Activated T-cell treated with anti-CD3 and anti-CD28 coated beads, Interleukin-2, amount 50 U/mL, for 4 hours (primary cell): ENCODE results near the gene TELO2. TPM values are rescaled to one million over a fixed set of nuclear protein-coding genes. Genes with fewer than 3 reads are reported as not detected.

ENCODE experiments used
- ATAC-seq, 2 donors: fragments of 200-7000 bp; cut with Tn5 transposase; one replicate each; pipeline ENCODE4 v1.10.0; 2021
- DNase-seq: peaks from one replicate; pipeline ENCODE4 v3.0.0-alpha.2; 2020
- H3K27me3 Mint-ChIP-seq: one replicate; pipeline ENCODE4 v1.8.0; 2021; ENCODE audit warnings: low read depth, mixed read lengths
- H3K36me3 Mint-ChIP-seq: one replicate; pipeline ENCODE4 v1.8.0; 2022; ENCODE audit warnings: mixed read lengths; ENCODE audit not compliant: insufficient read depth
- H3K4me1 Mint-ChIP-seq: one replicate; pipeline ENCODE4 v1.8.0; 2021; ENCODE audit warnings: low read depth, mixed read lengths
- H3K4me3 Mint-ChIP-seq: one replicate; pipeline ENCODE4 v1.8.0; 2021; ENCODE audit warnings: mild to moderate bottlenecking, moderate library complexity, mixed read lengths
- H3K9me3 Mint-ChIP-seq: one replicate; pipeline ENCODE4 v1.8.0; 2021; ENCODE audit warnings: mixed read lengths
- total RNA-seq, 3 donors: library from RNA; stranded (reverse); gene quantifications; one replicate each; pipeline ENCODE4 v1.2.1, GENCODE V29; 2021

TELO2 gene
- total RNA-seq, 3 donors from 2014 or later, result 103 to 131 (median 121) TPM

- ATAC-seq (no peak), DNase-seq (no peak)
- Mint-ChIP-seq H3K4me3 (no peak overlapping the region), H3K9me3 (no peaks in the 10 kb centered on the region), H3K4me1 (no peaks in the 10 kb centered on the region), H3K36me3 (peaks cover 10% of the 10 kb centered on the region), H3K27me3 (no peaks in the 10 kb centered on the region)
These were observed 13.5 kb downstream of the TELO2 start for GRCh38 chr16:1506494-1507213.

DNA sequence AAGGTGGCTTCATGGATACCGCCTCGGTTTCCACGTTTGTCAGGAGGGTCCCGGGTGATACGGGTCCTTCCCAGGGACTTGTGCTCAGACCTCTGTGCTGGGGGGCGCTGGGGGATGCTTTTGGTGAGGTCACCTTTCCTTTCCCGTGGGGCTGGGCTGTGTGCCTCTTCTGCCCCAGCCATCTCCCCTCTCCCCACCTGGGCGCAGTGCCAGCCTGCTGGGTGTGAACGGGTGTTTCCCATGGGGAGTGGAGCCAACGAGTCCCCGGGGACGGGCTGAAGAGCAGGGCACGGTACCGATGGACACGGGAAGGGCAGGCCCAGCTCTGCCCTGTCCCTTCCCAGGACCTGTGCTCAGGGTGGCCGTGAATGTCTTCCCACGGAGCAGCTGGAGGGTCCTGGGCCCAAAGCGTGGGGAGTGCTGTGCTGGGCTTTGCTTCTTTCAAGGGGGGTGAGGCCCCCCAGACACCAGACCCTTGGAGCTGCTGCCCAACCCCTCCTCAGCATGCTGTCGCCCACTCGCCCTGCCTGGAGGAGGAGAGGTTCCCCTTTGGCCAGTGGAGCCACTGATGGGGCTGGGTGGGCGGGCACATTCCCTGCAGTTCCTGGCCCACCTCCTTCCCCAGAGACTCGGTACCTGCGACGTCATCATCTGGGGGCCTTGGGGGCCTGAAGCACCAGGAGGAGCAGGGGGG, 15.5 kb downstream of the TELO2 start:
- no peaks in the 10 kb centered on the region for H3K9me3 Mint-ChIP-seq
- DNase-seq (no peak), ATAC-seq (no peak)
- H3K36me3 Mint-ChIP-seq, result peaks cover 8% of the 10 kb centered on the region
- H3K4me1 Mint-ChIP-seq, result no peaks in the 10 kb centered on the region
- H3K27me3 Mint-ChIP-seq, result no peaks in the 10 kb centered on the region
- no peak overlapping the region for H3K4me3 Mint-ChIP-seq

DNA sequence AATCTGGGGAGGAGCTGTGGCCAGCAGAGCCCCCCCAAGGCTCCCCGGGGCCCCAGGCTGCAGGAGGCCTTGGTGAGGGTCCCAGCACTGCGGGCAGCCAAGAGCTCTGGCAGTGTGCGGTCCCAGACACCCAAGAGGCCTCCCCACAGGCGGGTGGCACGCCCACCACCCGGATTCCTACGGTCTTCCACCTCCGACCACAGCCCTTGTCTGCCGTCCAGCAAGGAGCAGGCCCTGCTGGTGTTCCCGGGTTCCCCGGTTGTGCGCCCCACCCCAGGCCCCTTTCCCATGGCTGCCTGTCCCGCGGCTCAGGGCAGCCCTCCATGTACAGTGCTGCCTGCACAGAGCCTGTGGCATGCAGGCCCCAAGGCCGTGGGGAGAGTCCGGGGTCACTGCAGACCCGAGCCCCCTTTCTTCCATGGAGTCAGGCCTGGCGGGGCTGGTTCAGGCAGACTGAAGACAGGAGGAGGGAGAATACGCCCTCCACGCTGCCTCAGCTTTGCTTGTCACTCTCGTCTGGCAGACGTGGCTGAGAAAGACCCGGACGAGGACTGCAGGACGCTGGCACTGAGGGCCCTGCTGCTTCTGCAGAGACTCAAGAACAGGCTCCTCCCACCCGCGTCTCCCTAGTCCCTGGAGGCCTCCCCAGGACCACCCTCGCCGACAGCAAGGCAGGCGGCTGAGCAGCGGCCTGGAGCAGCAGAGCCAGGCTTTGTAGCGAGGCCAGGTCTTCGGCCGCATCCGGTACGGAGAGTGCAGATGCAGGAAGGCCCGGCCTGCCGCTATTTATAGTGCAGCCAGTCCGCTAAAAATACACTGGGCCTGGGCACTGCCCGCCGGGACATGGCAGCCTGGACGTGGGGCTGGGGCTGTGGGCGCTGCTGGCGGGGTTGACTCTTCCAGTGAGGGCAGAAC, 16.4 kb downstream of the TELO2 start:
- ATAC-seq (no peak), DNase-seq (no peak)
- no peaks in the 10 kb centered on the region for H3K27me3 Mint-ChIP-seq
- no peaks in the 10 kb centered on the region for H3K4me1 Mint-ChIP-seq
- no peak overlapping the region for H3K4me3 Mint-ChIP-seq
- H3K36me3 Mint-ChIP-seq, result peaks cover 7% of the 10 kb centered on the region
- H3K9me3 Mint-ChIP-seq, result peaks cover 3% of the 10 kb centered on the region

DNA sequence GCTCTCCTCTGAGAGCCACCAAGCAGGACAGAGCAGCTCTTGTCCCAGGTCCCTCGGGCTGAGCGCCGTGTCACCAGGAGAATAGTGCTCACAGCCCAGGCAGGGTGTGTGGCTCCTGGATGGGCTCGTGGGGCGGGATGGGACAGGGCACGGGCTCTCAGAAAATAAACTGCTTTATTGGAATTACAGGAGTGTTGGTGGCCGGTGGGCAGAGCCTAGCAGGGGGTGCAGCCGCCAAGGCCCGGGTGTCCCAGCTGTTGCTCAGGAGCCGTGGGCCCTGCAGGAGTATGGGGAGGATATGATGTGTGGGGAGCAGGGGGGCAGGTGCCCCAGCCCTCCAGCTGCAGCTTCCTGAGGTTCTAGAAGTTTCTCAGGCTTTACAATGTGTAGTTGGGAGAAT, 17.1 kb downstream of the TELO2 start:
- no peaks in the 10 kb centered on the region for H3K4me1 Mint-ChIP-seq
- H3K27me3 Mint-ChIP-seq, result no peaks in the 10 kb centered on the region
- H3K9me3 Mint-ChIP-seq, result peaks cover 8% of the 10 kb centered on the region
- H3K4me3 Mint-ChIP-seq, result no peak overlapping the region
- peaks cover 7% of the 10 kb centered on the region for H3K36me3 Mint-ChIP-seq
- no peak for DNase-seq
- no peak for ATAC-seq

GRCh38 chr16:1510941-1511351, 17.8 kb downstream of the TELO2 start:
- no peaks in the 10 kb centered on the region for H3K27me3 Mint-ChIP-seq
- peaks cover 8% of the 10 kb centered on the region for H3K9me3 Mint-ChIP-seq
- DNase-seq (no peak), ATAC-seq (no peak)
- no peaks in the 10 kb centered on the region for H3K4me1 Mint-ChIP-seq
- peaks cover 7% of the 10 kb centered on the region for H3K36me3 Mint-ChIP-seq
- H3K4me3 Mint-ChIP-seq, result no peak overlapping the region

DNA sequence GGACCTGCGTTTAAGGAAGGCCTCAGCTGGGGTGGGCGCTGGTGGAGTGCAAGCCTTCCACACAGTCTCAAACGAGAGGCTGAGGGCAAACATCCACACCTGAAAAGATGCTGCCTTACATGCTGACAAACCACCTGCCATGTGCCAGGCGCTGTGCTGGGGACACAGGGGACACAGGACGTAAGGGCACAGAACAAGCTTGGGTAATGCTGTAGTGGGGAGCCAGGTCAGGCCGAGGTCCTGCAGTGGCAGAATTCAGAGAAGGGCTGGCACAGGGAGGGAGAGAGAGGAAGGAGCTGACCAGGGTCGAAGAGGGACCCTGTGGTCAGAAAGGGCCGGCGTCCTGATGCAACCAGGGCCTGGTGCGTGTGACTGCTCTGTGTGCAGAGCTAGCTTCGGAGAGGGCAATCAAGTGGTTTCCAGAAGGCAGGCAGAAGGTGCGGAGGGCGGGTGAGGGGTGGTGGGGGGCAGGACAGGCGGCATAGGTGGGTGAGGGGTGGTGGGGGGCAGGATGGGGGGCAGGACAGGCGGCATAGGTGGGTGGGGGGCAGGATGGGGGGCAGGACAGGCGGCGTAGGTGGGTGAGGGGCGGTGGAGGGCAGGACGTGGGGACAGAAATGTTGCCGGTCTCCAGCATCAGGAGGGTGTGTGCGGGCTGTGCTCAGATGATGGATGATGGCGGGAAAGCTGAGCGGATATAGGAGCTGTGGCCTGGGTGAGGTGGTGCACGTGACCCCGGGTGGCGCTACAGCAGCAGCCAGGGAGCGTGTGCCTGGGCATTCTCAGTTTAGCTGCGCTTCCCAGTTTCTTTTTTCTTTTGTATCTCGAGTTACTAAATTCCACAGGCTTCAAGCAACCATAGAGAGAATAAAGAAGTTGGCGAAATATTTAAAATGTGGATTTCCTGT, 18.8 kb downstream of the TELO2 start:
- Mint-ChIP-seq H3K4me3 (no peak overlapping the region), H3K9me3 (peaks cover 8% of the 10 kb centered on the region), H3K27me3 (no peaks in the 10 kb centered on the region), H3K36me3 (peaks cover 9% of the 10 kb centered on the region), H3K4me1 (no peaks in the 10 kb centered on the region)
- DNase-seq, result no peak
- ATAC-seq, result no peak

DNA sequence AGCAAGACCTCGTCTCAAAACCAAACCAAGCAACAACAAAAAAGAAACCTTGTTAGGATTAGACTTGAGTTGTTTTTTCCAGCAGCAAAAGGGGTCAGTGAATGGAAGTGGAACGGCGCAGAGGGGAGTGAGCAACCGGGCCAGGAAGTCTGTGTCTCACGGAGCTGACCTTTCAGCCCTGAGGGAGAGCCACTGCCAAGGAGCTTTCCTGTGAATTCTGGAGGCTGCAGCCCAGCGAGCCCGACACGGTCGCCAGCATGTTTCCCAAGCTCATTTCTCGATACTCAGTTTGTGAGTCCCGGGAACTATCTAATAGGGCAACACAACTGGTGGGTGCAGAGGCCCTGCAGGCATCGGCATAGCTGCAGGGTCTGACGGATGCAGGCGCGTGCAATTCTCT, 19.6 kb downstream of the TELO2 start:
- DNase-seq, result no peak
- Mint-ChIP-seq H3K4me3 (no peak overlapping the region), H3K9me3 (peaks cover 8% of the 10 kb centered on the region), H3K4me1 (no peaks in the 10 kb centered on the region), H3K27me3 (no peaks in the 10 kb centered on the region), H3K36me3 (peaks cover 8% of the 10 kb centered on the region)
- no peak for ATAC-seq

DNA sequence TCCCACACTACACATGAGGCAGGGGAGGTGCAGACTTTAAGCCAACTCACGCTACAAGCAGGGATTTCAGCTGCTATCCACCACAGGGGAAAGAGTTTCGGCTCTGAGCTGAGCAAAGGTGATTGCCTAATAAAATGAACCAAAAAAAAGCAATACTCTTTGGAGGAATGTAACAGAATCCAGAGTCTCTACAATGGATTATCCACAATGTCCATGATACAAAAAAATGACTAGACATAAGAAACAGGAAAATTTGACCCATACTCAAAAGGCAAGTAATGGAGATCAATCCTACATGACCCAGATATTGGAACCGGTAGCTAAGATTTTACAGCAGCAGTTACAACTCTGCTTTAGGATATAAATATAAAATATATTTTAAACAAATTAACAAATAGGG, 21.3 kb downstream of the TELO2 start:
- ATAC-seq, result no peak

DNA sequence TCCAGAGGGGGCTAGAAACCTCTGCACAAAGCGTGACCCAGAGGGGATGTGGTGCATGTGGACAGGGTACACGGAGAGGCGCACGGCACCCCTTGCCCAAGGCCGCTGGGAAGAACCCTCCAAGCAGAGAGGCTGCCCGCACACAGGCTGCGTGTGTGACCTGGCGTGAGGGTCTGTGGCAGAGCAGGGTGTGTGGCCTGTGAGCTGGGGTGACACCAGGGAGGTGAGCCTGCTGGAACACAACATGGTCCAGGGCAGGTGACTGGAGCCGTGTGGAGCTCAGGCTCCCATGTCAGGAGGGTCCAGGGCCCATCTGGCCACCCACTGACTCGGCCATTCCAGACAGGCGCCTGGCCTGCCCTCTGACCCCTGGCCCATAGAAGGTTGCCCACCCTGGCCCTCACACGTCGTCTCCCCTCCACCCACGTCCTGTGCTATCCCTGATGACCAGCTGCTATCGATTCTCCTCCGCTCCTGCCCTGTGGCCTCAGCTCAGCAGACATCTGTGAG, 25.5 kb downstream of the TELO2 start:
- DNase-seq (no peak), ATAC-seq (no peak)
- Mint-ChIP-seq H3K4me1 (no peaks in the 10 kb centered on the region), H3K27me3 (no peaks in the 10 kb centered on the region), H3K36me3 (peaks cover 2% of the 10 kb centered on the region), H3K9me3 (peaks cover 8% of the 10 kb centered on the region), H3K4me3 (no peak overlapping the region)

More for the DNA sequence above, 21.3 kb downstream of the TELO2 start:
- no peaks in the 10 kb centered on the region for H3K4me1 Mint-ChIP-seq
- no peaks in the 10 kb centered on the region for H3K27me3 Mint-ChIP-seq
- H3K36me3 Mint-ChIP-seq, result peaks cover 8% of the 10 kb centered on the region
- no peak for DNase-seq
- no peak overlapping the region for H3K4me3 Mint-ChIP-seq
- peaks cover 8% of the 10 kb centered on the region for H3K9me3 Mint-ChIP-seq

DNA sequence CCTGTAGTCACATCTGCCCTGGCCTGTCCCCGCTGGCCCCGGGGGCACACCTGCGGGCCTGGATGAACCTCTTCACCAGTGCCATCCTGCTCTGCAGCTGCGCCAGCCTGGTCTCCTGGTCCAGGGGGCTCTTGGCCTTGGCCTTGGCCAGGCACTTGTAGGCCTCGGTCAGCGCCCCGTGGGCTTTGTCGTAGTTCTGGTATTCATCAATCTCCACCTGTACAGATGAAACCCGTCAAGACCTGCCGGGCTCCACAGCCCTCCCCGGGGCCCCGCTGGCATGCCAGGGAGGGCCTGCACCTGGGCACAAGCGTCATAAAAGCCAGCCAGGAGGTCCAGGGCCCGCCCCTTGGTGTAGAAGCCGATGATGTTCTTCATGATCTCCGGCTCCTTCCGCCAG, 26.7 kb downstream of the TELO2 start:
- Mint-ChIP-seq H3K4me3 (no peak overlapping the region), H3K4me1 (no peaks in the 10 kb centered on the region), H3K9me3 (peaks cover 3% of the 10 kb centered on the region), H3K27me3 (no peaks in the 10 kb centered on the region), H3K36me3 (peaks cover 2% of the 10 kb centered on the region)
- ATAC-seq, result no peak
- DNase-seq, result no peak

DNA sequence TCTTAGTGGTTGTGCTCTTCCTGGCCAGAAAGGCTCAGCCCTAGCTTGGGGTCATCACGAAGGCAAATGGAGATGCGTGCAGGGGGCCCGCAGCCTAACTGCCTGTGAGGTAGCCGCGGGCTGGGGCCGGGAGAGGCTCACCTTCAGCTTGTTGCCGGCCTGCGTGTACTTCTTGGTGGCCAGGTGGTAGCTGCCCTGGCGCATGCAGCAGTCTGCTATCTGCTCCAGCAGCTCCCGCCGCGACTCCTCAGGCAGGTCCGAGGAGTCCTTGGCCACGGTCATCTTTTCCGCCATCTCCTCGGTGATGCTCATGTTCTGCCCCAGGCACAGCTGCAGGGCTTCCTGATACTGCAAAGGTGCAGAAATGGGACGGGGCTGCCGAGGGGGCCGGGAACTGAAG, 27.3 kb downstream of the TELO2 start:
- Mint-ChIP-seq H3K4me1 (peaks cover 4% of the 10 kb centered on the region), H3K36me3 (peaks cover 2% of the 10 kb centered on the region), H3K9me3 (no peaks in the 10 kb centered on the region), H3K4me3 (no peak overlapping the region), H3K27me3 (no peaks in the 10 kb centered on the region)
- ATAC-seq (no peak), DNase-seq (no peak)

- DNase-seq (no peak), ATAC-seq (no peak)
- Mint-ChIP-seq H3K9me3 (no peaks in the 10 kb centered on the region), H3K4me1 (peaks cover 22% of the 10 kb centered on the region), H3K27me3 (no peaks in the 10 kb centered on the region), H3K36me3 (no peaks in the 10 kb centered on the region), H3K4me3 (no peak overlapping the region)
These were observed 30.6 kb downstream of the TELO2 start for GRCh38 chr16:1523581-1524245.

- ATAC-seq (no peak), DNase-seq (no peak)
- H3K4me3 Mint-ChIP-seq, result no peak overlapping the region
- no peaks in the 10 kb centered on the region for H3K27me3 Mint-ChIP-seq
- H3K9me3 Mint-ChIP-seq, result no peaks in the 10 kb centered on the region
- H3K4me1 Mint-ChIP-seq, result peaks cover 23% of the 10 kb centered on the region
- no peaks in the 10 kb centered on the region for H3K36me3 Mint-ChIP-seq
These were observed 31.2 kb downstream of the TELO2 start for GRCh38 chr16:1524366-1524765.
